Inflammatory macrophage treated with lipopolysaccharide for 4 hours (primary cell): Measurements from ENCODE around the gene ASB7.
A peak's percentile ranks its signal among the peaks of the same experiment; 100 is the strongest.
"Not testable (repeated sequence)": the region's sequence is repeated elsewhere in the genome, so short reads cannot be mapped to it uniquely, and the experiment has no call there.

ENCODE experiments used
- DNase-seq: peaks from one replicate; pipeline ENCODE4 v3.0.0-alpha.2; 2020

Gene ASB7, protein sequence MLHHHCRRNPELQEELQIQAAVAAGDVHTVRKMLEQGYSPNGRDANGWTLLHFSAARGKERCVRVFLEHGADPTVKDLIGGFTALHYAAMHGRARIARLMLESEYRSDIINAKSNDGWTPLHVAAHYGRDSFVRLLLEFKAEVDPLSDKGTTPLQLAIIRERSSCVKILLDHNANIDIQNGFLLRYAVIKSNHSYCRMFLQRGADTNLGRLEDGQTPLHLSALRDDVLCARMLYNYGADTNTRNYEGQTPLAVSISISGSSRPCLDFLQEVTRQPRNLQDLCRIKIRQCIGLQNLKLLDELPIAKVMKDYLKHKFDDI

DNA sequence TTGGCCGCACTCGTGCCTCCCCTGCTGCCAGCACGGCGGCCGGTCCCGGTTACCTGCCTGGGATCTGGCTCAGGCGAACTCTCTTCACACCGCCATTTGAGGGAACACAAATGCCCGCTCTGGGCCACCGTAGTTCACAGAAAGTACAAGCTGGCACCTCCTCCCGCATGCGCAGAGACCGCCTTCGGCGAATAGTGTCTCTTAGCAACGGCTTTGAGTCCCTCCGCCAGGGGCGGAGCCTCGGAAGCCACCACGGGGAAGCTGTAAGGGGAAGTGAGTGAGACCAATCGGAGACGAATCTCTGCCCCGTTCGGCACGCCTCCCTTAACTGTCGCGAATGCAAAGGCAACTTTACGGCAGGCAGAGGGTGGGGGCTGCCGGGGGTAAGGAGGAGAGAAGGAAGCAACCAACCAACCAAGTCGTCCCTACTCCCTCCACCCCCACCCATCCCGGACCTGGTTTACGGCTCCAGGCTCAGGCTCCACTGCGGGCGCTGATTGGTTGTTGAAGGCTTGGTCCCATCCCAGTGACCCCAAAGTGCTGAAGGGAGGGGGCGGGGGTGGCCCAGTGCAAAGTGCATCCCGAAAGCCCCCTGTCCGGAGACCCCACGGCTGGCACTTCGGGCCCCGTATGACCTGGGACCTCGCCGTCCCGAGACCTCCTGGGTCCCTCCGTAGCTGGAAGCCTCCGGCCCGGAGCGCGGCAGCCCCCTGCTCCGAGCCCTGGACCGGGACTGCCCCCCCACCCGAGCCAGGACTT is at the start of gene ASB7, which contains the start of gene LINS1:
Gene ASB7, plus strand, starts transcription at position 526 of the 759 bp plus-strand sequence. CDS start 9,628 bp downstream, outside the sequence.
Gene LINS1, minus strand, starts transcription at position 121 of the 759 bp plus-strand sequence. CDS start 21,342 bp downstream, outside the sequence.
- peak; percentile 100 for DNase-seq

DNA sequence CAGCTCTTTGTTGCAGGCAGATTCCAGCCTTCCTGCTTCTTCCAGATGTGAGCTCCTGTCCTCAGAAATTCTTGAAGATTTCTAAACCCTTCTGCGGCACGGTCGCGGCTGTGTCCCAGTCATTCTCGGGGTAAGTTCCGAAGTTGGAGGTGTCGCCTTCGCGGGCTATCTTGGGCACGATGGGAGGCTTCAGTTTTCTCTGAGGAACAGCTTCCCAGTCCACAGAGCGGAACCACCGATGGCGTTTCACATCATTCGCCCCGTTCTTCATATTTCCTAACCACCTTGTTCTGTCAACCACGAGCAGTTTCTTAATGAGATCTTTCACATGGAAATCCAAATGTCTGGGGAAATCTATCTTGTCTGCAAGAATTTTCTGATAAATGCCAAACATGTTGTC is 48.9 kb upstream of the ASB7 start:
- DNase-seq = no peak

DNA sequence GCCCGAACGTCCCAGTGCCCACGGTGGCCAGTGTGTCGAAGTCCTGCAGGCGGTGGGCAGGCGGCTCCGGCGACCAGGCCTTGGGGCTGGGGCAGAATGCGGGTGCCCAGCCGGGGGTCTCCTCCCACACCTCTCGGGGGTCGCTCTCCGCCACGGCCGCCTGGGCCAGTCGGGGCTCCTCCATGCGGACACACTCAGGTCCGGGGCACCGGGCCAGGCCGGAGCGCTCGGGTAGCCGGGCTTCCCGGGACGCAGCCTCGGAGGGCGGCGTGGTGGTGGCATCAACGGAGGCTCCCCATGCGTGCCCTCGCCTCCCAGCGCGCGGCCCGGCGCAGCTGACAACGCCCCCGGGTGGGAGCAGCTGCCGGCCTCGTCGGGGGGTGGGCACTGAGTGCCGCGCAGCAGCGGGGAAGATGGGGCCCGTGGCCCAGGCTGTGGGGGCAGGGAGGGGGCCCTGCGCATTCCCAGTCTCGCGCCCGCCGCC is 43.6 kb upstream of the ASB7 start:
- DNase-seq = no peak

DNA sequence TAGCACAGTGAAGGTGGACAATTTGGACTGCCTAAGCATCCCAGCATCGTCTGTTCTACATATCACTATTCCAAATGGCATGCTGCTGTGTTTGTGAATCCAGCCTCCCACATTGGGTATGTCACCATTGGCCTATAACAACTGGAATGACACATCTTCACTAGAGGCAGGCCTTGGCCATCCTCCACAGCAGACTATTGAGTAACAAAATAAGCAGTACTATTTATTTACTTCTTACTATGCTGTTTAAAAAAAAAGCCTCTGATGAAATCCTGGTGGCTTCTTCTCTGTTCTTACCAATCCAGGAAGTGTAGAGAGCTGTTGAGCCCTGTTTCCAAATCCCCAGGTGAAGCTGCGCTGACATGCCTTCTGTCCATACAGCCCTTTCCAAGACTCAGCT is 43.1 kb upstream of the ASB7 start:
- DNase-seq = peak; percentile 84

DNA sequence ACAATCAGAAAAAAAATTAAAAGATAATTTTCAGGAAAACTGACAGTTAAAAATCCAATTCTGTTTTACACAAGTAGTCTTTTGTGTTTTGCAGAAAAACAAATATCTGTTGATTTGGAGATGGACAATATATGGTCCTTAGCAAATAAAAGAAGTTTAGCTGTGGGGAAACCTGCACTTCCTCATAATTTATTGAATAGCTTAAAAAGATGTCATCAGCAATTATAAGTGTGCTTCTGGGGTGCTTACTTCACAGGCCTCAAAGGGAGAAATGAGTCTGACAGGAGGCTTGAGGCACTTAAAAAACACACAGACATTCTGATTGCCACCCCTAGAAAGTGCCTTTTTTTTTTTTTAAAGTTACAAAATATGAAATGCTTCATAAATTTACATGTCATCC is 42.1 kb upstream of the ASB7 start:
- peak; percentile 56 for DNase-seq

DNA sequence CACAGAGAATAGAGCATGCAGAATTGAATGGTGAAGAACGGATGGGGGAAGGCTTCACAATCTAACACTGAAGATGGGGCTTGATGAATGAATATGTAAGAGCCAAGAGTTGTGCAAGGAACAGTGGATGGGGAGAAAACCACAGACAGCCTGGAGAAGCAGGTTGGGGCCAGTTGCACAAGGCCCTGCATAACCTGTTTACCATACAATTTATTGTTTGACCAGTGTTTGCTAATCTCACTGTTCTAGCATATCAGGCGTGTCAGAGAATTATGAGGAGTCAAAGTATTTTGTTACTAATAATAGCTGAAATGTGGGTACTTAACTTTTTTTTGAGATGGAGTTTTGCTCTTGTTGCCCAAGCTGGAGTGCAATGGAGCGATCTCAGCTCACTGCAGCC is 36.8 kb upstream of the ASB7 start:
- DNase-seq = no peak

DNA sequence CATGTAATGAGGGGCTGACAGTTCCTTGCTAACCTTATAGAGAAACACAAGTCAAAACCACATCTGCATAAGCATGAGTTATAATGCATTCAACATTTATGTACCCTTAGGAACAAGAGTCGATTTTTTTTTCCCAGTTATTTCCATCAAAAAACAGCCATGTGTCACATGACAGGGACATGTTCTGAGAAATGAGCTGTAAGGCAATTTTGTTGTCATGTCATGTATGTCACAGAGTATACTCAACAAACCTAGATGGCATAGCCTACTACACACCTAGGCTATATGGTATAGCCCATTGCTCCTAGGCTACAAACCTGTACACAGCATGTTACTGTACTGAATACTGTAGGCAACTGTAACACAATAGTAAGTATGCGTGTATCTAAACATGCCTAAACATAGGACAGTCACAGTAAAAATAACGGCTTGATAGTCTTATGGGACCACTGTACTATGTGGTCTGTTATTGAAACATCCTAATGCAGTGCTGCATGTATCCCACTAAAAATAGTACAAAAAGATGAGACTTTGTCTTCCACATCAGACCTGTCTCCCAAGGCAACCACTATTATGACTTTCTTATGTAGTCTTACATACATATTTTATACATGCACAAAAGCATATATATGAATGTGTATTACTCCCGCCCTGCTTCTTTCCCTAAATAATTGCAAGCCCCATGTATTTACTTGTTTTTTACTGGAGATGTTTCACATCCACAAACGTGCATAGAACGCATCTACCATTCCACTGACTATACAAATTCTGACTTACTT is 35.4 kb upstream of the ASB7 start:
- DNase-seq = no peak

DNA sequence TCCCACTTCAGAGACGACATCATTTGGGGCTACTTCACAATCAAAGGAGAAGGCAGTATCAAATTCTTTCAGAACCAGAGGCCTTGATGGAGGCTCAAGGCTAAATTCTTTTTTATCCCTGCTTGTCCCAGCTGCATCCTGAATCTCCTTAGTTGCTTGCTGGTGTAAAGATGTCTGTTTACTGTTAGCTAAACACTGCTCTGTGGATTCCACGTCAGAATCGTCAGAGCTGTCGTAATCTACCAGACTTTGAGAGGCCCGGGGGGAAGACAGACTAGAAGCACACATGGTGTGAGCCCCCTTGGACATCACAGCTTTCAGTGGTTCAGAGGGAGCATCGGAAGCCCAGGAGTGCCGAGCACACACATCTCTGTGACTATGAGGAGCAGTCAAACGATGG is 33.0 kb upstream of the ASB7 start:
- DNase-seq = no peak

DNA sequence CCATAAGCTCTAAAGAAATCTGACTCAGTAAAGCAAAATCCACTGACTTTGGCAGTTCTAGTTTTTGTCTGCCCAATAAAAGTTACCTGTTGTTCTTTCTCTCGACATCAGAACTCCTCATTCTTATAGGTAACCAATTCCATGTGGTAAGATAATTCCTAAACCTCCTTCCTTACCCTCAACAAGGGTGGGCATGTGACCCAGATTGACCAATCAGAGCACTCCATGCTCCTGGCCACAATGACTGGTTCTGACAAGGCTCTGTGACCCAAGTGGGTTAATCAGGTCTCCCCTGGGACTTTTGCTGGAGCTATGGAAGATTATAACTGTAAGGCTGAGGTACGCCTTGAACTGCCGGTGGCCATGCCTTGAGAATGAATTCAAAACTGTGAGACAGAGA is 32.1 kb upstream of the ASB7 start:
- no peak for DNase-seq

DNA sequence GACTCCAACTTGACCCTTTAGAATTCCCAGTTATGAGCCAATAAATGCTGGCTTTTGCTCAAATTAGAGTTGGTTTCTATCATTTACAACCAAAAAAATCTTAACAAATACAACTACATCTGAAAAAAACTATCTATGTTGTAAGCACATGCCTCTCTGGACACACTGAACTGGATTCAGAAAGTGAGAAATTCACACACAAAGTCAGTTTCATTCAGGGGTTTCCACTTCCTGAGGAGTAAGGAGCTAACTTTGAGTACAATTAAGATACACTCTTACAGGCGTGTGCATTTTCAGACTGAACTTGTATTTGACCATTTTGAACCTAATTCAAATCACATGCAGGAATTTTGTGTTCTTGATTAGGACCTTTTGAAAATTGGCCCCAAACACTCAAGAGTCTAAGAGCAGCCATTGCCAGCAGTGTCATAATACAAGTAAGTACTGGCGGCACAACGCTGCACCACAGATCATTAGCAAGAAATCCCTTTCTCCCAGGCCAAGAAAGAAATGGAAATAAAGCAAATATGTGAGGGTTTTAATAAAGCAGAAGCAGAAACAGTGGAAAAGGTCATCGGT is 31.6 kb upstream of the ASB7 start:
- DNase-seq = no peak

DNA sequence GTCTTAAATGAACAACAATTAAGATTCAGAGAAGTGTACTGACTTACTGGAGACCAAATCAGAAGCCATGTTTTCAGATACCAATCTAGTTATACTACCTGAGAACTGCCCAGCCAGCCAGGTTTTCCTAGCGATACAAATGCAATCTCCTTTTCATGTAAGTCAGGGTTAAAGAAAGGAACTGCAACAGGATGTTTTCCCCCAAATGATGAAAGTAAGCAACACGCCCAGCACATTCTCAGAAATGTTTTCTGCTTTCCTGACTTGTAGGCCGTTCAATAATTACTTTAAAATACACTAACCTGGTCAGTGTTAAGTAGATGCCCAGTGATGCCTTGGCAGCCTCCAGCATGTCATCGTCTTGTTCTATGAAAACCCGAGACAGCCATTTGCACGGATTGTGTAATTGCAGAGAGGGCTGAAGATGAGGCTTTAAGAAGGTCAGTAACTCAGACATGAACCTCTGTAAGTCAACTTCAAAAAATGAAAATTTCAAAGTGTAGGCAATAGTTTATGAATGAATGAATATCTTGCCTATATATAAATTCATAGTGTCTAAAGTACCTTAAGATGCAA is 30.7 kb upstream of the ASB7 start:
- DNase-seq = no peak

DNA sequence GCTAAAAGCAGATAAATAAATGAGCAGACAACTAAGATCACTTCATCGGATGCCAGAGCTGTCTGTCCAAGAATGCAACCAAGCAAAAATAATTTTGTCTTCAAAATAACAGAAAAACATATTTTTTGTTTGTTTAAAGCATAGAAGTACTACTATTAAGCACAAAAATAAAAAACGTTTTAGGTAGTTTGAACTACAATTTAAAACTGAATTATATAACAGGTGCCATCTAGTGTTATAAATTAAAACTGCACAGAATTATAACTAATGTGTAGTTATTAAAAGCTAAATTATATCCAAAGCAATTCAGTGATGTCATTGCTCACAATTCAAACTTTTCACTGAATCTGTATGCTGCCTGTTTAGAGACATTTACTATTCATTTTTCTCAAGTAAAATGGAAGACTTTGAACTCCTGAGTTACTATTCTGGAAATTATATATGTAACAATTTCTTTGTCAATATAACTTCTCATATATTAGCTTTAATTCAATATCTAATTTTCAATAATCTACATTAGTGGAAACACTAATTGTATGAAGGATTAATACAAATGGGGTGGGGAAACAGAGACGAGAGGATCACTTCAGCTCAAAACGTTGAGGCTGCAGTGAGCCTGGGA is 29.9 kb upstream of the ASB7 start:
- DNase-seq = peak; percentile 61

DNA sequence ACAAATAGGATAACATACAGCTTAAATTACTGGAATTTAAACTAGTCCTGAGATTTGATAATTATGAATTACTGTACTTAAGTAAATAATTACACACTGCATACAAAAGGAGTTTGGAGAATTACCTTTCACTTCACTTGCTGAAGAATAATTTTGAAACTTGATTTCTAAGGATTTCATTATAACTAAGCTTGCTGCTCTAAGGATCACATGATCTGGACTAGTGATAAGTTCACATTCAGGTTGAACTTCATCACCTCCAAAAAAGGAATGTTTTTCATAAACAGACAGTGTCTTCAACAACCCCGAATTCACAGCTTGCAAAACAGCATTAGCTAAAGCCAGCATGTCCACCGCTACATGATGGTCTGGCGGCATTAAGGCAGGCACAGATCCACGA is 28.9 kb upstream of the ASB7 start:
- no peak for DNase-seq

DNA sequence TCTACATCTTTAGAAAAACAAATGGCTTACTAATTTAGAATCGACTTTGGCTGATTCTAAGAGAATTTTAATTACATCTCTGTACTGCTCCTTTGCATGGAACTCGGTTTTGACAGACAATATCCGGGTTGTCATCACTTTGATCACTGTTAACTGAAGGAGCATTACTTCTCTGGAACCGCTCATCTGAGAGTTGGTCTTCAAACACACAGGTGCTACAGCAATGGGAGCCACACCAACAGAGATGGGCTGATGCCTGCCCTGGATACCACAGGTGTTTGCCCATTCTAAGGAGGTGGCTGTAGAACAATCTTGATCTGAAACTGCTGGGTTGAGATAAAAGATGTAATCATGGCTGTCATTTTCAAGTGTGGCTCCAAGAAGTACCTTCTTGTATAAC is 22.0 kb upstream of the ASB7 start:
- no peak for DNase-seq

DNA sequence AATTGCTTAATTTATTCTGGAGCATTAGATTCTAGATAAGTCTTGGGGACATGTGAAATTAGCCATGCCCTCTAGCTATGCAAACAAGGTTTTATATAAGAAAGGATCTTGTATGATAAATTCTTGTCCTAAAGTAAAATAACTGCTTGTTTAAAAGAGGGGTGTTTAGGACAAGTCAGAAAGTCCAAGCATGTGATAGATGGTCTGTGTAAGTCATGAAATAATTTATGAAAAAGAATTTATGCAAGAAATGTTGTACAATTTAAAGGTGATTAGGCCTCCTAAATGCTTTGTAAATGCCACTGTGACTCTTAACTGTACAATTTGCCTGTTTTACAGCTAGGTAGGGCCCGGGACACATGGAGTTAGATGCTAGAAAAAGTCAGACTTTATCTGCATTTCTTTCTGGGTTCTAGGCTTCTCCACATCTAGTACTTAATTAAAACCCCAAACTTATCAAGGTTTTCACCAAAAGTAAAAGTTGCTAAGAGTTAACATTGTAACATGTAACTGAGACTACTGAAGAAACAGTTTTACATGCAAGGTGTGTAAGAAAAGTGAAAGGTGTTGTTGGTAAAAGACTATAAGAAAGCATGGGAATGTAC is 13.6 kb upstream of the ASB7 start:
- no peak for DNase-seq

DNA sequence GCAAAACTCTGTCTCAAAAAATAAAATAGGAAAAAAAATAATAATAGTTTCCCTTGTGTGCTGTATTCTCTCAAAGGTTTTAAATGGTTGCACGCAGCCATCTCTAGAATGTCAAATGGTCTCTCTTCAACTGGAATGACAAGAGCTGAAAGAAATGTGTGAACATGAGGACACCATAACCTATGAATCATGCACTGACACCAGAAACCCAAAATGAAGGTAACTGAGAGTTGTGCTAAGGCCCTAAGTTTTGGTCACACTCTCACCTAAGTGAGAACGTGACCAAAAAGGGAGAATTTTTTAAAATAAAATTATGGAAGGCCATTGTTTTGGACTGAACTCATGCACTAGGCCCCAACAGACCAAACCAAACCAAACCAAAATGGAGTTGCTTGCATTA is 11.2 kb upstream of the ASB7 start:
- not testable (repeated sequence) for DNase-seq

DNA sequence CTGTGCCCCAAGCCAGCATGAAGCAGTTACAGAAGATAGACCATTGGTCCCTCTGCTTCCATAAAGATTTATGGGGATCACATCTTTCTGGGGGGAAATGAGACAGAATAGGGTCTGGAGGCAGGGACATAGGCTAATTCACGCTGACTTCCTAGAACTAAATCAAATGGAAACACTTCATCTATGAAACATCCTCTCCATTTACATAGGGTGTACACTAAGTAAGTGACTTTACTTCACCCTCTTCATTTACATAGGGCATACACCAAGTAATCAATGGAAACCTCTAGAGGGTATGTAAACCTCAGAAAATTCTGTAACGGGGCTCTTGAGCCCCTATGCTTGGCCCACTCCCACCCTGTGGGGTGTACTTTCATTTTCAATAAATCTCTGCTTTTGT is 10.6 kb upstream of the ASB7 start:
- no peak for DNase-seq

DNA sequence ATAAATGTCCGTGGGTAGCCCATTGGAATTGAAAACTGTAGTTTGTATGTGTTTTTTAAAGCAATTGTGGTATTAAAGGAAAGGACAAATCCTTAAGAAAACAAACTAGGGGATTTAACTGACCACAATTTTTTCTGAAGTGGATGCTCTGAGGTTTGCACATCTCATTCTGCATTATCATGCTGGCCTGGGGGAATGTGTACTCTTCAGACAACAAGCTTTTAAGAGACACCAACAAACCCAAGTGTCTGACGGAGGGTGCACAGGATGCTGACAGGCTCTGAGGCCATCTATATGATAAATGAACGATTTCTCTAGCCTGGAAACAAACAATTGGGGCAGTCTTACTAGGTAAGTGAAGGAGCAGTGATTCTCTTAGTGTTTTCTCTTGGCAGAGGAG is 9.5 kb upstream of the ASB7 start:
- DNase-seq = no peak

DNA sequence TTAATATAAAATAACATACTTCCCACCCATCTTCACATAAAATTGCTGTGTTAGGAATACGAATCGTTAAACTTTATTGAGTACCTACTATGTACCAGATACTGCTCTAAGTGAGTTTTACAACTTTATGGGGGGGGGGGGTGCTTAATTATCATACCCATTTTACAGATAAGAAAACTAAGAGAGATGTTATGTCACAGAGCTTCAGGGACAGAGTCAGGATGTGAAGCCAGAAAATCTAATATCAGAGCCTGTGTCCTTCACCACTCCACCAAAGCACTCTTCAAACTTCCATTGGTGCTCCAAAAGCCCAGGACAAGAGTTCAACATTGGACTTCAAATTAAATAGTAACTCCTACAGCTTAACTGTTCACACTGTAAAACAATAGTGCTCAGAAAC is 9.0 kb upstream of the ASB7 start:
- DNase-seq = no peak

DNA sequence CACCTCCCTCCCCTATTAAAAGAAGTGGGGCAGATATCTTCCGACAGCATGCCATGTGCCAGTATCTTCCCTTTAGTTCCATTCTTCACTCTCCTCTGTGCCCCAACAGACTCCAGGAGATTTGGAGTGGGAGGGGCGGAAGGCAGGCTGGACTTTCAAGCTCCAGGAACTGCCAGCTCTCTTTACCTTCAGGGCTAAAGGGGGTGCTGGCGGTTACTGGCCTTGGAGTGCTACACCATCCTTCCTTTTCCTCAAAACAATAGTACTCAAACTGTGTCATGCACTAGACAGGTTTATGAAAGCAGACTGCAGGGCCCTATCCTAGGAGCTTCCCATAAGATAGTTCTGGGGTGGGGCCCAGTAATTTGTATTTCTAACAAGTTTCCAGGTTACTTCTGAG is 6.4 kb upstream of the ASB7 start:
- no peak for DNase-seq

DNA sequence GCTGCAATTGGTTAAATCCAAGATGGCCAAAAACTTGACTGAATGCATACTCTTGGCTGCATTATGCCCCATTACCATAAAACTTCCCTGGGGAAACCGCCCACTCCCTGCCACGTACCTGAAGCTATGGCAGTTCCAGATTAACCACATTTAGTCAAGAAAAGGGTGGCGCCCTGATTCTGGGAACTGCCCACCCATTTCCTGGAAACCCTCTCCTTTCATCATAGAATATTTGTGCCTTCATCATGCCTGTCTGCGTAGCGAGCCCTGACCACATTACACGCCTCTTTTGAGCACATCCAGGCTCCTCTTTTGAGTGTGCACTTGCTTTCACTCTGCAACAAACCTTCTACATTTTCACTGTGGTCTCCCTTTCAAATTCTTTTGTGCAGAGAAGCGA is 5.6 kb upstream of the ASB7 start:
- peak; percentile 86 for DNase-seq

DNA sequence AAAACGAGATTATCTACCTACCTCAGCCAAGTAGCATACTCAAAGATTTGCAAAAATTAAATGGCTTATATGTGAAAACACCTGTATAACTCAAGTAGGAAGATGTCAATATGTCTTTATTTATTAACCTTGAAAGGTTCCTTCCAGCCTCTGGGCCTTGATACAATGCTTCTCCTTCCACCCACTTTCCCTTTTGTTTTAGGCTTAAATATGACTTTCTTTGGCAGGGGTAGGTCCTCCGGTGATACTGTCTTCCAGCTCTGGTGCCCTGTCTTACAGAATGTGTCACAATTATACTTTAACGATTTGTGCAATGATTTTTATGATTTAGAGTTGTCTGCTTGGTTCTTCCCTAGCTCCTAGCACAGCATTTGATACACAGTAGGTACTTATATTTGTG is 4.5 kb upstream of the ASB7 start:
- DNase-seq = peak; percentile 18
